Activated naive CD4-positive, alpha-beta T cell treated with anti-CD3 and anti-CD28 coated beads, Interleukin-2, amount 50 U/mL, for 24 hours (primary cell): ENCODE measurements around the gene KRTAP5-2.
"Not testable (repeated sequence)": the region's sequence is repeated elsewhere in the genome, so short reads cannot be mapped to it uniquely, and the experiment has no call there.

Source experiments
- H3K27ac Mint-ChIP-seq: one replicate; pipeline ENCODE4 v1.8.0; 2021; ENCODE audit warnings: mild to moderate bottlenecking, mixed read lengths
- H3K27me3 Mint-ChIP-seq: one replicate; pipeline ENCODE4 v1.8.0; 2021; ENCODE audit warnings: mixed read lengths
- H3K36me3 Mint-ChIP-seq: one replicate; pipeline ENCODE4 v1.8.0; 2021; ENCODE audit warnings: mixed read lengths
- H3K4me1 Mint-ChIP-seq: one replicate; pipeline ENCODE4 v1.8.0; 2021; ENCODE audit warnings: mixed read lengths
- H3K4me3 Mint-ChIP-seq: one replicate; pipeline ENCODE4 v1.8.0; 2021; ENCODE audit warnings: mild to moderate bottlenecking, mixed read lengths
- H3K9me3 Mint-ChIP-seq: one replicate; pipeline ENCODE4 v1.8.0; 2021; ENCODE audit warnings: mixed read lengths

The KRTAP5-2 gene

GRCh38 chr11:1581976-1582375, 16.1 kb downstream of the KRTAP5-2 start:
- peaks cover 2% of the 10 kb centered on the region for H3K36me3 Mint-ChIP-seq
- no peak overlapping the region for H3K27ac Mint-ChIP-seq
- H3K4me3 Mint-ChIP-seq = no peak overlapping the region
- H3K4me1 Mint-ChIP-seq = peaks cover 5% of the 10 kb centered on the region
- peaks cover 1% of the 10 kb centered on the region for H3K27me3 Mint-ChIP-seq
- no peaks in the 10 kb centered on the region for H3K9me3 Mint-ChIP-seq

- Mint-ChIP-seq H3K4me1 (peaks cover 6% of the 10 kb centered on the region), H3K9me3 (no peaks in the 10 kb centered on the region), H3K27ac (no peak overlapping the region), H3K36me3 (peaks cover 2% of the 10 kb centered on the region), H3K4me3 (no peak overlapping the region), H3K27me3 (peaks cover 1% of the 10 kb centered on the region)
These were observed 21.3 kb downstream of the KRTAP5-2 start for GRCh38 chr11:1576825-1577224.

- peak overlapping the region; percentile 19 for H3K4me3 Mint-ChIP-seq
- not testable (repeated sequence) for H3K27me3 Mint-ChIP-seq, H3K9me3 Mint-ChIP-seq, H3K36me3 Mint-ChIP-seq, H3K4me1 Mint-ChIP-seq
- H3K27ac Mint-ChIP-seq = peak overlapping the region; percentile 30
These were observed 22.3 kb downstream of the KRTAP5-2 start for GRCh38 chr11:1575756-1576155.

GRCh38 chr11:1574933-1575242, 23.2 kb downstream of the KRTAP5-2 start:
- Mint-ChIP-seq H3K27ac (no peak overlapping the region), H3K36me3 (peaks cover 2% of the 10 kb centered on the region), H3K4me1 (peaks cover 12% of the 10 kb centered on the region), H3K9me3 (no peaks in the 10 kb centered on the region), H3K4me3 (peak overlapping the region; percentile 58), H3K27me3 (peaks cover 1% of the 10 kb centered on the region)

- H3K9me3 Mint-ChIP-seq = no peaks in the 10 kb centered on the region
- peaks cover 2% of the 10 kb centered on the region for H3K36me3 Mint-ChIP-seq
- peak overlapping the region; percentile 74 for H3K4me3 Mint-ChIP-seq
- H3K27ac Mint-ChIP-seq = no peak overlapping the region
- H3K4me1 Mint-ChIP-seq = peaks cover 16% of the 10 kb centered on the region
- H3K27me3 Mint-ChIP-seq = peaks cover 1% of the 10 kb centered on the region
These were observed 23.7 kb downstream of the KRTAP5-2 start for GRCh38 chr11:1574238-1574932.

GRCh38 chr11:1573903-1574237, 24.2 kb downstream of the KRTAP5-2 start:
- Mint-ChIP-seq H3K27ac (no peak overlapping the region), H3K4me3 (peak overlapping the region; percentile 74), H3K27me3 (peaks cover 1% of the 10 kb centered on the region), H3K4me1 (peaks cover 18% of the 10 kb centered on the region), H3K9me3 (no peaks in the 10 kb centered on the region), H3K36me3 (peaks cover 2% of the 10 kb centered on the region)

- peaks cover 2% of the 10 kb centered on the region for H3K36me3 Mint-ChIP-seq
- peak overlapping the region; percentile 74 for H3K4me3 Mint-ChIP-seq
- H3K9me3 Mint-ChIP-seq = no peaks in the 10 kb centered on the region
- peaks cover 23% of the 10 kb centered on the region for H3K4me1 Mint-ChIP-seq
- peaks cover 1% of the 10 kb centered on the region for H3K27me3 Mint-ChIP-seq
- H3K27ac Mint-ChIP-seq = peak overlapping the region; percentile 30
These were observed 24.8 kb downstream of the KRTAP5-2 start for GRCh38 chr11:1573077-1573902.

- Mint-ChIP-seq H3K27me3 (peaks cover 1% of the 10 kb centered on the region), H3K27ac (no peak within 1 kb of the TSS), H3K9me3 (no peaks in the 10 kb centered on the region), H3K4me1 (peaks cover 23% of the 10 kb centered on the region), H3K36me3 (no peaks in the 10 kb centered on the region), H3K4me3 (peak within 1 kb of the TSS; percentile 42)
These were observed 25.7 kb downstream of the KRTAP5-2 start, which contains the start of gene DUSP8 for GRCh38 chr11:1572197-1573076. TSS of gene DUSP8 (minus strand) at chr11:1572271. CDS start at chr11:1565826, 6,445 bp downstream.

GRCh38 chr11:1571760-1572196, 26.3 kb downstream of the KRTAP5-2 start:
- no peaks in the 10 kb centered on the region for H3K9me3 Mint-ChIP-seq
- H3K36me3 Mint-ChIP-seq = no peaks in the 10 kb centered on the region
- H3K4me3 Mint-ChIP-seq = no peak overlapping the region
- H3K4me1 Mint-ChIP-seq = peaks cover 23% of the 10 kb centered on the region
- no peak overlapping the region for H3K27ac Mint-ChIP-seq
- H3K27me3 Mint-ChIP-seq = peaks cover 1% of the 10 kb centered on the region

GRCh38 chr11:1570896-1571759, 27.0 kb downstream of the KRTAP5-2 start:
- no peaks in the 10 kb centered on the region for H3K36me3 Mint-ChIP-seq
- peaks cover 1% of the 10 kb centered on the region for H3K27me3 Mint-ChIP-seq
- H3K9me3 Mint-ChIP-seq = no peaks in the 10 kb centered on the region
- peak overlapping the region; percentile 65 for H3K4me3 Mint-ChIP-seq
- H3K27ac Mint-ChIP-seq = peak overlapping the region; percentile 30
- peaks cover 23% of the 10 kb centered on the region for H3K4me1 Mint-ChIP-seq

- H3K27me3 Mint-ChIP-seq = no peaks in the 10 kb centered on the region
- H3K9me3 Mint-ChIP-seq = no peaks in the 10 kb centered on the region
- no peaks in the 10 kb centered on the region for H3K36me3 Mint-ChIP-seq
- peak overlapping the region; percentile 65 for H3K4me3 Mint-ChIP-seq
- peak overlapping the region; percentile 30 for H3K27ac Mint-ChIP-seq
- peaks cover 23% of the 10 kb centered on the region for H3K4me1 Mint-ChIP-seq
These were observed 27.6 kb downstream of the KRTAP5-2 start for GRCh38 chr11:1570531-1570895.

- no peaks in the 10 kb centered on the region for H3K36me3 Mint-ChIP-seq
- H3K9me3 Mint-ChIP-seq = no peaks in the 10 kb centered on the region
- H3K4me1 Mint-ChIP-seq = peaks cover 23% of the 10 kb centered on the region
- H3K27me3 Mint-ChIP-seq = no peaks in the 10 kb centered on the region
- no peak overlapping the region for H3K27ac Mint-ChIP-seq
- peak overlapping the region; percentile 65 for H3K4me3 Mint-ChIP-seq
These were observed 28.1 kb downstream of the KRTAP5-2 start for GRCh38 chr11:1570001-1570453.

- no peak overlapping the region for H3K27ac Mint-ChIP-seq
These were observed 28.8 kb downstream of the KRTAP5-2 start for GRCh38 chr11:1569251-1569780.

GRCh38 chr11:1568441-1568911, 29.6 kb downstream of the KRTAP5-2 start:
- H3K27ac Mint-ChIP-seq = no peak overlapping the region
- H3K4me1 Mint-ChIP-seq = peaks cover 19% of the 10 kb centered on the region
- no peaks in the 10 kb centered on the region for H3K9me3 Mint-ChIP-seq
- no peaks in the 10 kb centered on the region for H3K36me3 Mint-ChIP-seq
- H3K27me3 Mint-ChIP-seq = no peaks in the 10 kb centered on the region
- H3K4me3 Mint-ChIP-seq = no peak overlapping the region

More at GRCh38 chr11:1569251-1569780, 28.8 kb downstream of the KRTAP5-2 start:
- Mint-ChIP-seq H3K36me3 (no peaks in the 10 kb centered on the region), H3K4me1 (peaks cover 23% of the 10 kb centered on the region), H3K9me3 (no peaks in the 10 kb centered on the region), H3K4me3 (no peak overlapping the region), H3K27me3 (no peaks in the 10 kb centered on the region)
